Prostate gland (tissue), 2 donors: ENCODE data around the gene SENP3.

Experiments
- POLR2AphosphoS5 ChIP-seq: sonication (generic); formaldehyde crosslinking; IDR thresholded peaks from one replicate; pipeline ENCODE4 v1.6.1; 2017; ENCODE audit warnings: antibody characterized with exemption
- TF ChIP-seq, protein P1 (sequence below), 4 experiments: fragments of 200-600 bp in 2 of 4; fragments of 450-650 bp in 2 of 4; sonication (generic) in 2 of 4; IDR thresholded peaks; 1 replicate in 3 of 4; 2 replicates in 1 of 4; pipeline ENCODE4 v1.5.1; 2016 to 2019; ENCODE audit warnings: antibody characterized with exemption in 4 of 4, mild to moderate bottlenecking in 2 of 4, moderate library complexity in 2 of 4

DNA sequence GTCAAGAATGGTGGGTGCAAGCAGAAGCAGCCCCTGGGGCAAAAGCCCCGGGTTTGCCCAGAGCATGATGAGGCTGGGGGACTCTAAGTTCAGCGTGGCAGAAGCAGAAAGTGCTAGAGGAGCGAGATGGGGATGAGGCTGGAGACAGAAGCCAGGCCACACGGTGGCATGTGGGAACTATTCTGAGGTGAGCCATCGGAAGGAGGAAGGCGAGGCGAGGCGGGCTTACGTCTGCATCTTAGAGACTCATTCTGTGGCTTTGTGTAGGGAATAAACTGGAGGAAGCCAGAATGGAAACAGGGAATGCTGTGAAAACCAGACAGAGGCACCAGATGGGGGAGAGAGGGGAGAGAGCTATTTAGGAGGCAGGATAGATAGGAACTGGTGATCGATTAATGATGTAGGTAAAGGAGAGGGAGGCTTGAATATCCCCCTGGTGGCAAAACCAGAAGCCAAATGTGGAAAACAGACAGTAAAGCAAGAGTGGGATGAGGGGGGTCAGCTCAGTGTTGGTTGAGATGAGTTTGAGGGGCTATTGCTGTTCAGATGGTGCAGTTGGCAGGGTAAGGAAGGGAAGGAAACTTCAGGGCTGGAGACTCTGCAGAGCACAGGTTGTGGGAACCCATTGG is 6.3 kb upstream of the SENP3 start:
- TF ChIP-seq, protein P1, sequence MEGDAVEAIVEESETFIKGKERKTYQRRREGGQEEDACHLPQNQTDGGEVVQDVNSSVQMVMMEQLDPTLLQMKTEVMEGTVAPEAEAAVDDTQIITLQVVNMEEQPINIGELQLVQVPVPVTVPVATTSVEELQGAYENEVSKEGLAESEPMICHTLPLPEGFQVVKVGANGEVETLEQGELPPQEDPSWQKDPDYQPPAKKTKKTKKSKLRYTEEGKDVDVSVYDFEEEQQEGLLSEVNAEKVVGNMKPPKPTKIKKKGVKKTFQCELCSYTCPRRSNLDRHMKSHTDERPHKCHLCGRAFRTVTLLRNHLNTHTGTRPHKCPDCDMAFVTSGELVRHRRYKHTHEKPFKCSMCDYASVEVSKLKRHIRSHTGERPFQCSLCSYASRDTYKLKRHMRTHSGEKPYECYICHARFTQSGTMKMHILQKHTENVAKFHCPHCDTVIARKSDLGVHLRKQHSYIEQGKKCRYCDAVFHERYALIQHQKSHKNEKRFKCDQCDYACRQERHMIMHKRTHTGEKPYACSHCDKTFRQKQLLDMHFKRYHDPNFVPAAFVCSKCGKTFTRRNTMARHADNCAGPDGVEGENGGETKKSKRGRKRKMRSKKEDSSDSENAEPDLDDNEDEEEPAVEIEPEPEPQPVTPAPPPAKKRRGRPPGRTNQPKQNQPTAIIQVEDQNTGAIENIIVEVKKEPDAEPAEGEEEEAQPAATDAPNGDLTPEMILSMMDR (IDR thresholded peaks at IDR 0.05): no peak
- no peak for TF ChIP-seq POLR2AphosphoS5
